GM23248 (cell line): ENCODE results near the gene AFMID.

Experiments
- EZH2 ChIP-seq: fragments of 200-600 bp; sonication (generic); IDR thresholded peaks from 2 replicates; pipeline ENCODE4 v1.6.1; 2018; ENCODE audit warnings: antibody characterized with exemption, mild to moderate bottlenecking; ENCODE audit not compliant: insufficient read depth, poor library complexity, severe bottlenecking
- EZH2phosphoT487 ChIP-seq: fragments of 200-600 bp; sonication (generic); IDR thresholded peaks from 2 replicates; pipeline ENCODE4 v1.6.1; 2018; ENCODE audit warnings: antibody characterized with exemption, moderate library complexity, mild to moderate bottlenecking, low read depth; ENCODE audit not compliant: insufficient read depth

DNA sequence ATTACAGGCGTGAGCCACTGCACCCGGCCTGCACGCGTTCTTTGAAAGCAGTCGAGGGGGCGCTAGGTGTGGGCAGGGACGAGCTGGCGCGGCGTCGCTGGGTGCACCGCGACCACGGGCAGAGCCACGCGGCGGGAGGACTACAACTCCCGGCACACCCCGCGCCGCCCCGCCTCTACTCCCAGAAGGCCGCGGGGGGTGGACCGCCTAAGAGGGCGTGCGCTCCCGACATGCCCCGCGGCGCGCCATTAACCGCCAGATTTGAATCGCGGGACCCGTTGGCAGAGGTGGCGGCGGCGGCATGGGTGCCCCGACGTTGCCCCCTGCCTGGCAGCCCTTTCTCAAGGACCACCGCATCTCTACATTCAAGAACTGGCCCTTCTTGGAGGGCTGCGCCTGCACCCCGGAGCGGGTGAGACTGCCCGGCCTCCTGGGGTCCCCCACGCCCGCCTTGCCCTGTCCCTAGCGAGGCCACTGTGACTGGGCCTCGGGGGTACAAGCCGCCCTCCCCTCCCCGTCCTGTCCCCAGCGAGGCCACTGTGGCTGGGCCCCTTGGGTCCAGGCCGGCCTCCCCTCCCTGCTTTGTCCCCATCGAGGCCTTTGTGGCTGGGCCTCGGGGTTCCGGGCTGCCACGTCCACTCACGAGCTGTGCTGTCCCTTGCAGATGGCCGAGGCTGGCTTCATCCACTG, 27.0 kb downstream of the AFMID start, which contains the start of gene BIRC5:
- TF ChIP-seq EZH2 (no peak), EZH2phosphoT487 (no peak)
